NCI-H2196 treated with DMSO at 0.1 percent for 48 hours (cell line): ENCODE data around the gene ADAMTS17.

Source experiments
- DNase-seq: peaks from one replicate; lab custom pipeline; 2025; ENCODE audit not compliant: unreplicated experiment; lab: John Stamatoyannopoulos, UW

ADAMTS17 gene

GRCh38 chr15:100224206-100225185 is 117.3 kb downstream of the ADAMTS17 start:
- no peak for DNase-seq

DNA sequence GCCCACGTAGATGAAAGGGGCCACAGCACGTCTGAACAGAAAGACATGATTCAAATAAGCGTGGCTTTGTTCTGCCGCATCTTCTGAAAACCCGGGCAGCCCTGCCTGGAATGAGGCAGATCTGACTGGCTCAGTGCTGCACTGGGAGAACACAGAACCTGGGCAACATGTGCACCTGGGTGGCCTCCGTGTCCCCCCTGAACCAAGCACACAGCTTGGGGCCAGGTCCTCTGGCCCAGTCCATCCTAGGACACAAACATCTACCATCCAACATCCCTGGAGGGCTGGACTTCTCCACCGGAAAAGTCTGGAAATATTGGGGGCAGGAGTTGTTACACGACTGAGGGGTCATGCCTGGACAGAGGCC is 119.4 kb downstream of the ADAMTS17 start:
- no peak for DNase-seq

GRCh38 chr15:100221471-100222348 is 120.1 kb downstream of the ADAMTS17 start:
- DNase-seq, result no peak

DNA sequence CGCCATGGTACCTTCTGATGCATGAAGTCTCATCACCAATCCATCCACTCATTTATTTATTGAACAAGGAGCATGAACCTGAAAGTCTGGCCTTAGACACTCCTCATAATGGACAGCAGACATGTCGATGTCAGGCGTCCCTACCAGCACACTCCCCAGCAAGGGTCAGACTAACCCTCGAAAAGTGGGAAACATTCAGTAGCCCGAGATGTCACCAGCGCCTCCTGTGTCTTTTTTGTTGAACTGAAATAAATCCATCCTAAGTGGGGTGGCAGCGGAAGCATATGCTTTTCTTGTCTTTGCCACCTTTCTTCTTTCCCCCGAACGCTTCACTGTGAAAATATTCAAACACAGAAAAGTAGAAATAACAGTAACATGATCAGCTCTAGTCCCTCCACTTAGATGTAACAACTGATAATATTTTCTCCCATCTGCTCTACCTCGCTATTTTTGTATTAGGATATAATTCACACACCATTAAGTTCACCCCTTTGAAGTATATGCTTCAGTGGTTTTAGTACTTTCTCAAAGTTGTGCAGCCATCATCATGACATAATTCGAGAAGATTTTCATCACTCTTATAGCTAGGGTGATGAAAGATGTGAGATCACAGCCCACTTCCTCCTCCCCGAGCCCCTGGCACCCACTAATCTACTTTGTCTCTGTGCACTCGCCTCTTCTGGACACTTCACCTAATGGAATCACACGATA is 121.6 kb downstream of the ADAMTS17 start:
- DNase-seq, result no peak

GRCh38 chr15:100218434-100218833 is 123.3 kb downstream of the ADAMTS17 start:
- no peak for DNase-seq

- no peak for DNase-seq
These were observed 125.6 kb downstream of the ADAMTS17 start for GRCh38 chr15:100216182-100216581.

- no peak for DNase-seq
These were observed 126.0 kb downstream of the ADAMTS17 start for GRCh38 chr15:100215843-100216169.

DNA sequence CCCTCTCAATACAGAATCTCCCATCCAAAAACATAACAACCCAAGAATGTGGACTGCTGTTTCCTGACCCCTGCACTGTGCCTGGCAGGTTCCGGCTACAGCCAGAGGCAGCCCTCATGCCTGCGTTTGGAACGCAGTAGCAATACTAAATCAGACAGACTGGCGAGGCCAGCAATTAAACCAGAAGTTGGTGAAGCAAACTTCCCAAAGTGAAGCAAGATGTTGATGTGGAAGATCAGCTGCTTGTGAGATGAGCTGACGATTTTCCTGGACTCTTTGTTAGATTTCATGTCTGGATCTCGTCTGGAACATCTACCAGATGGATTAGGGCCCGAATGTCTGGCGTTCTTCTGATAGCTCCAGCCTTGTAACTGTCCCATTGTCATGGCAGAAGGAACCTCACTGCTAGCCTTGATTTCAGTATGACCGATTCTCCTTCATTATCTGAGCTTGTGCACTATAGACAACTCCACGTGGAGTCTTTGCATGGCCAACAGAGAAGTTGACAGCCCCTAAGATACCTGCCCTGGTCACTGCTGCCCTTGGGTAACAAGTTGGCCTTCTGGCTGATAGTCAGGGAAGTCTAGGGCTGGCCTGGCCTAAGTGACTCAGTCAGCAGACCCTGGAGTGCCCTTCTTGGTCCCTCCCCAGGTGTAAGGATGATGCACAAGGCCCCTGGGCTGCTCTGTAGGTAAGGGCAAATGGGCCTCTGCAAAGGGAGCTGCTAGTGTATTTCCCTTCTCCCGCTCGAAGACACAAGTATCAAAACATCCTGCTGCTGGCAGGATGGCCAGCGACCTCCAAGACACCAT is 126.5 kb downstream of the ADAMTS17 start:
- DNase-seq, result no peak

GRCh38 chr15:100211855-100212850 is 129.6 kb downstream of the ADAMTS17 start:
- DNase-seq, result no peak

DNA sequence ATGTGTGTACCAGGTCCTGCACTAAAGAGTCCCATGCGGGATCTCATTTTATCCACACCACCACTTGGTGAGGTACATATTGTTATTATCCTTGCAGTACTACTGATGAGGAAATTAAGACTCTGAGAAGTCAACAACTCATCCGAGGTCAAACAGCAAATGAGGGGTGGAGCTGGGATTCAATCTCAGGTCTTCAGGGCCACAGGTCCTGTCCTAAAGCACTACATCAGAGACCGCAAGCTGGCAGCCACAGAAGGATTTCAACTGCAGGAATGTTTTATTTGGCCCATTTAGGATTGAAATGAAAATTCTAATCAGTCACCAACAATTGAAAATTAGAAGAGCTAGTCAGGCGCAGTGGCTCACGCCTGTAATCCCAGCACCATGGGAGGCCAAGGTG is 131.4 kb downstream of the ADAMTS17 start:
- no peak for DNase-seq

DNA sequence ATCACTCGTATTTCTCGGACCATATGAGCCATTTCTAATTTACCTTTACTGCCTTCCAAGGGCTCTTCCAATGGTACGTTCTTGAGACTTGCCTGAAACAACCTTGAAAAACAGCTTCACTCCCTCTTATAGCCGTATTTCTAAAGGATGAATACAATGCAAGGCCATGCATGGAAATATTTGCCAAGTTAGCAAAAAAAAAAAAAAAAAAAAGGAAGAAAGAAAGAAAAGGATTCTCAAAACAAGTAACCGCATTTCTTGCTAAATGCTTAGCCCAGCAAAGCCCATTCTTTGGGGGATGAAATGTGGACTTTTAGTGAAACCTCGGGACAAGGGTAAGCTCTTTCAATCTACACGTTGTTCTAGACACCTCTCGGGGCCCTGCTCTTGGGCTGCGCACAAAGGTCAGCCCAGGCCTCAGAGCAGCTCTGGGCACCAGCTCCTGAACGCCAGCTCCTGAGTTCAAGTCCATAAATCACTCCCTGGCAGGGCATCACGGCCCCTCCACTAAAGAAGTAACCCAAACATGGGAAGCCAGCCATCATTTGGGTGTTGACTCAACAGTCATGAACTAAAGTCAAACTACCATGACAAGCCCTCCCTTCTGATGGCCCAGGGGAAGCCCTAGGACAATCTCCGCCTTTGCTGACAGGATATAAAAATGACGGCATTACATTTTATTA is 132.7 kb downstream of the ADAMTS17 start:
- no peak for DNase-seq

- no peak for DNase-seq
These were observed 134.7 kb downstream of the ADAMTS17 start for GRCh38 chr15:100207053-100207452.

DNA sequence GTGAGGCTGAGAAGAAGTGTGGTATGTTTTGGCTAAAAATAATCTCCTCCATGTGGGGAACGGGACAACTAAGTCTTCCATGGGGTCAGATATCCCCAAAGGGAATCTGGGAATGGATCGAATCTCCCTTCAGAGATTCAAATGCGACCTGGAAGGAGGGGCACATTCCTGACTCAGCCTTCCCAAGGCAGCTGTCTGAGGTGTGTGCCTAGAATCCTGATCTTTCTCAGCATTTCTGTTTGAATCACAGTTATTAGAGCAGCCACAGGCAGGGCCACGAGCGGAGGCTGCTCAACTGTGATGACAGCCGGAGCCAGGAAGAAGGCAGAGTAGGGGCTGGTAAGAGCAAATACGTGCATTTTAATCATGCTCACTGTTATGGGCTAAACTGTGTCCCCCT is 135.1 kb downstream of the ADAMTS17 start:
- DNase-seq, result no peak

GRCh38 chr15:100205549-100206295 is 136.1 kb downstream of the ADAMTS17 start:
- no peak for DNase-seq

GRCh38 chr15:100204771-100205170 is 137.0 kb downstream of the ADAMTS17 start:
- DNase-seq, result no peak

- DNase-seq, result no peak
These were observed 137.6 kb downstream of the ADAMTS17 start for GRCh38 chr15:100204211-100204610.

GRCh38 chr15:100202309-100202960 is 139.3 kb downstream of the ADAMTS17 start:
- DNase-seq, result no peak
